Body of pancreas (tissue), 4 donors: Measurements from ENCODE around the gene ANKRD66. TPM values are rescaled to one million over a fixed set of nuclear protein-coding genes. Genes with fewer than 3 reads are reported as not detected.
A peak's percentile ranks its signal among the peaks of the same experiment; 100 is the strongest.

ENCODE experiments used
- ATAC-seq: fragments of 150-250 bp; one replicate; pipeline ENCODE4 v1.9.1; 2016
- DNase-seq, 4 donors: peaks; one replicate each; pipeline ENCODE4 v3.0.0-alpha.2; 2019
- H3K27ac ChIP-seq, 4 donors: fragments of 200-600 bp; sonication (generic); 1 replicate in 3 of 4; 2 replicates in 1 of 4; pipeline versions ENCODE4 v1.5.1 to v1.6.1; 2016 to 2019; ENCODE audit warnings: mild to moderate bottlenecking in 1 of 4, mixed read lengths in 1 of 4, moderate library complexity in 1 of 4
- H3K27me3 ChIP-seq, 2 donors: fragments of 200-600 bp; sonication (generic); one replicate each; pipeline ENCODE4 v1.6.0; 2016; ENCODE audit warnings: mild to moderate bottlenecking in 1 of 2
- H3K36me3 ChIP-seq, 2 donors: fragments of 200-600 bp; sonication (generic); replicated peaks in 1 of 2; 2 replicates each; pipeline ENCODE4 v1.5.1; 2016; ENCODE audit warnings: low read depth in 2 of 2; ENCODE audit not compliant: insufficient read depth in 1 of 2
- H3K4me1 ChIP-seq: fragments of 200-600 bp; sonication (generic); one replicate; pipeline ENCODE4 v1.6.0; 2016
- H3K4me3 ChIP-seq, 2 donors: fragments of 200-600 bp; sonication (generic); 1 replicate in 1 of 2; 2 replicates in 1 of 2; pipeline ENCODE4 v1.5.1; 2016 to 2019
- H3K9me3 ChIP-seq, 3 donors: fragments of 200-600 bp; sonication (generic); 1 replicate in 2 of 3; 2 replicates in 1 of 3; pipeline ENCODE4 v1.5.1; 2016
- POLR2A ChIP-seq, 3 donors: fragments of 450-650 bp; IDR thresholded peaks; one replicate each; pipeline ENCODE4 v1.6.1; 2016; ENCODE audit warnings: antibody characterized with exemption in 3 of 3, mild to moderate bottlenecking in 2 of 3
- WGBS, 2 donors: methylation state at CpG; one replicate each; pipeline ENCODE4 v1.1.5; 2017; 5-methylcytosine and 5-hydroxymethylcytosine counted together
- intact Hi-C: fragments of 100-400 bp; cut with DNase I; formaldehyde crosslinking; loops from one replicate; pipeline ENCODE4 v1.15.1; 2023
- total RNA-seq, 2 donors: library from RNA; depleted of rRNA; stranded (reverse); fragments of >200 nt; gene quantifications; one replicate each; pipeline ENCODE4 v1.1.0, GENCODE V29; 2016
- TF ChIP-seq, protein P1 (sequence below), 7 experiments: fragments of 450-650 bp in 4 of 7; fragments of 200-600 bp in 3 of 7; sonication (generic) in 3 of 7; IDR thresholded peaks; one replicate each; pipeline ENCODE4 v1.5.1; 2016 to 2019; ENCODE audit warnings: antibody characterized with exemption in 7 of 7

Gene ANKRD66
- total RNA-seq, 2 donors from 2014 or later = not detected

DNA sequence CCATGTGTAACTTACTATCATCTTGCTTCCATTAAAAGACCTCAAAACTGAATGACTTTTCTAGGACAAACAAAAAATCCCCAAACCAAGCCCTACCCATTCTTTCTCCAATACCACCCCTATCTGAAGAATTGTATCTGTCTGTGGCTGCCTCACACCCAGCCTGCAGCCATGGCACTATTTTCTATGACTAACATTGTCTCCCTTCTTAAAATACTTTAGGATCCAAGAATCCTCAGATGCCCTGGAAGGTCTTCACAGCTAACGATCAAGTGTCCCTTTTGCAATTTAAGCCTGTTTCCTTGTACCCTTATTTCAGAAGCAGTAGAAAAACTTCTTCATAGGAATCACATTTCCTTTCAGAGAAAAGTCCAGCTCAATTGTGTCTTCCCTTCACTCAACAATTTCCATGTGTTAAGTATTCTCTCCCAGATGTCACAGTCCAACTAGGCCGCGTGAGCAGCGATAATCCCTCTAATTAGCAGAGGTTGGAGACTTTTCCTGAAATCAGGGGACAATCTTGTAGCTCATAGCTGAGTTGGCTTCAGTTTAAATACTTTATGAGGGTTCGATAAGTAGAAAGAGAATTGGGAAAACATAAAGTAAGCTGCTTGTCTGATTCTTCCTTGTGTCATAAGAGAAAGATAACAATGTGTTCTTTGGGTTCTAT, 41.3 kb downstream of the ANKRD66 start:
- H3K36me3 ChIP-seq = no peaks in the 10 kb centered on the region
- no peak for TF ChIP-seq POLR2A (IDR thresholded peaks at IDR 0.05)
- no peak overlapping the region for H3K4me3 ChIP-seq
- no peak for ATAC-seq
- H3K27ac ChIP-seq = no peak overlapping the region
- peaks cover 21% of the 10 kb centered on the region for H3K4me1 ChIP-seq
- WGBS, 2 donors = 95 to 96% methylated on average over 5 of the region's 5 CpGs
- no peaks in the 10 kb centered on the region for H3K27me3 ChIP-seq
- DNase-seq = no peak
- no peaks in the 10 kb centered on the region for H3K9me3 ChIP-seq
- intact Hi-C loops = no loop called here

DNA sequence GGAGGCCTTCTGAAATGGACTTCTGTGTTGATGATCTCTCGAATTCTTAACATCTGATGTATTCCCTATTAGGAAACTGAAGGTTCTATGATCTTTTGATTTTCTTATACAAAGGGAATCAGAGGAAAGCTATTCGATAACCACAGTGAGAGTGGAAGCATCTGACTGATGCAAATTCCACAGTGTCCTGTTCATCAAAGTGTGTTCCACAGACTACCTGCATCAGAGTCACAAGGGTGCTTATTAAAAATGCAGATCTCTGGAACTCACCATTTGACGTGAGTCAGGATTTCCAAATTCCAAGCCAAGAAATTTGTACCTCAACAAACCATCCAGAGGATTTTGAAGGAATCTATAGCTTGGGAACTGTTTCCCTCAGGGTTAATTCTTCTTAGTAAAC, 42.1 kb downstream of the ANKRD66 start:
- Histone ChIP-seq H3K27ac (no peak overlapping the region), H3K4me3 (no peak overlapping the region), H3K36me3 (no peaks in the 10 kb centered on the region), H3K4me1 (peaks cover 21% of the 10 kb centered on the region), H3K9me3 (no peaks in the 10 kb centered on the region), H3K27me3 (no peaks in the 10 kb centered on the region)
- intact Hi-C loops = no loop called here
- DNase-seq (no peak), ATAC-seq (no peak)
- TF ChIP-seq, protein P1, sequence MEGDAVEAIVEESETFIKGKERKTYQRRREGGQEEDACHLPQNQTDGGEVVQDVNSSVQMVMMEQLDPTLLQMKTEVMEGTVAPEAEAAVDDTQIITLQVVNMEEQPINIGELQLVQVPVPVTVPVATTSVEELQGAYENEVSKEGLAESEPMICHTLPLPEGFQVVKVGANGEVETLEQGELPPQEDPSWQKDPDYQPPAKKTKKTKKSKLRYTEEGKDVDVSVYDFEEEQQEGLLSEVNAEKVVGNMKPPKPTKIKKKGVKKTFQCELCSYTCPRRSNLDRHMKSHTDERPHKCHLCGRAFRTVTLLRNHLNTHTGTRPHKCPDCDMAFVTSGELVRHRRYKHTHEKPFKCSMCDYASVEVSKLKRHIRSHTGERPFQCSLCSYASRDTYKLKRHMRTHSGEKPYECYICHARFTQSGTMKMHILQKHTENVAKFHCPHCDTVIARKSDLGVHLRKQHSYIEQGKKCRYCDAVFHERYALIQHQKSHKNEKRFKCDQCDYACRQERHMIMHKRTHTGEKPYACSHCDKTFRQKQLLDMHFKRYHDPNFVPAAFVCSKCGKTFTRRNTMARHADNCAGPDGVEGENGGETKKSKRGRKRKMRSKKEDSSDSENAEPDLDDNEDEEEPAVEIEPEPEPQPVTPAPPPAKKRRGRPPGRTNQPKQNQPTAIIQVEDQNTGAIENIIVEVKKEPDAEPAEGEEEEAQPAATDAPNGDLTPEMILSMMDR (IDR thresholded peaks at IDR 0.05) = no peak
- no peak for TF ChIP-seq POLR2A (IDR thresholded peaks at IDR 0.05)
- WGBS, 2 donors = 91 to 94% methylated on average over 3 of the region's 3 CpGs

DNA sequence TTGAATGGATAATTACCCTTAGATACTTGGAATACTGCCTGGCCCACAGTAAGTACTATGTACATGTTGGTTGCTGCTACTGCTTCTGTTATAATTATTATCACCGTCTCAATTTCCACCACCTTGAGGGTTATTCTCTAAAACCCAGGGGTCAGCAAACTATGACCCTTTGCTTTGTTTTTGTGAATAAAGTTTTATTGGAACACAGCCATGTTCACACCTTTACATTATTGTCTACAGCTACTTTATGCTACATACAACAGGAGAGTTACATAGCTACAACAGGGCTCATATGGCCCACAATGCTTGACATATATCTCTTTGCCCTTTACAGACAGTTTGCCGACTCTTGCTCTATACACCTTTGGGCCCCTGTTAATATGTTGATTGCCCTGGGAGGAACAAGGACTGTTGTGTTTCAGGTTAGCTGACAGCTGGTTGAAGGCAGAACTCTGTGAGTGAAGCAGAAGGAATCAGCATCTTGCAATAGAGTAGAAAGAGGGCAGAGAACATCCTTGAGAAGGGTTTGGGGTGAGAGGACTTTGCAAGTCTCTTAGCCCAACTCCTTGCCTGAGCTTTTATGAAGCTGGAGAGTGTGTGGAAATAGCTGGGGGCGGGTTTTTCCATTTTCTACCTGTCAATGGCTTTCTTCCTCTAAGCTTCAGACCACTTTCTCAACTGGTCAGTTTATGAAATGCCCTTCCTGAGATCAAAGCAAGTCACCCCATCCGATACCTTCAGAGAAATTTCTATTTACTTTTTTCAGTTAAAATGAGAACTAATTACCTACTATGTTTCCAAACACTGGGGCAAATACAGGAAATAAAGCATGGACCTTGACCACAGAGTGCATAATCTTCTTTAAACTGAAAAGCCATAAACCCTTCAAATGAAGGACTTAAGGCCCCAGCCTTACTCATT, 43.0 kb downstream of the ANKRD66 start:
- H3K4me1 ChIP-seq = peaks cover 21% of the 10 kb centered on the region
- no peaks in the 10 kb centered on the region for H3K9me3 ChIP-seq
- intact Hi-C loops = no loop called here
- no peaks in the 10 kb centered on the region for H3K36me3 ChIP-seq
- no peak for DNase-seq
- TF ChIP-seq POLR2A (IDR thresholded peaks at IDR 0.05) = no peak
- TF ChIP-seq, protein P1 (IDR thresholded peaks at IDR 0.05) = no peak
- no peaks in the 10 kb centered on the region for H3K27me3 ChIP-seq
- H3K27ac ChIP-seq = peak overlapping the region in 1 of 4 donors; percentile 28
- H3K4me3 ChIP-seq = no peak overlapping the region
- no peak for ATAC-seq
- WGBS, 2 donors = 60 to 76% methylated on average over 4 of the region's 4 CpGs

DNA sequence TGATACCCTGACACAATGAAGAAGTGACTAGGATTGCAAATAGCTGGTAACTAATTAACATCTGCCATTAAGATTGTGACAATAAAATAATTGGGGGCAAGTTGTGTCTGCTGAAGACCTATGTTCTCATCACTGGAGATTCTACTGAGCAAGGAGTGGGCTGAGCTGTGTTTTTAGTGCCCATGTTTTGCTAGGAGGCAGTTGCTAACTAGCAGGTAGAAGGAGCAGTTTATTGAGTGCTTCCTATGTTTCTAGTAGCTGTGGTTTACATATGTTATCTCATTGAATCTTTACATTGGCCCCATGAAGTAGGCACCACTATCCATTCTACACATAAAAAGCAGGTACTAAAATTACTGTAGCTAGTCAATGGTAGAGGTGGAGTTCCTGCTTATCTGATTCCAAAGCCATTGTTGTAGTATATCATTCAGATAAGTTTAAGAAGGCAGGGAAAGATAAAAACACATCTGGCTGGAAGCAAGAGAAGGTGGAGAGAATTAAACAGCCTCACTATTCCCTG, 43.7 kb downstream of the ANKRD66 start:
- H3K9me3 ChIP-seq = no peaks in the 10 kb centered on the region
- TF ChIP-seq POLR2A (IDR thresholded peaks at IDR 0.05) = no peak
- TF ChIP-seq, protein P1 (IDR thresholded peaks at IDR 0.05) = no peak
- intact Hi-C loops = no loop called here
- H3K4me3 ChIP-seq = no peak overlapping the region
- no peak for DNase-seq
- no peaks in the 10 kb centered on the region for H3K27me3 ChIP-seq
- H3K4me1 ChIP-seq = peaks cover 21% of the 10 kb centered on the region
- H3K27ac ChIP-seq = peak overlapping the region in 1 of 4 donors; percentile 28
- no peaks in the 10 kb centered on the region for H3K36me3 ChIP-seq
- ATAC-seq = no peak

DNA sequence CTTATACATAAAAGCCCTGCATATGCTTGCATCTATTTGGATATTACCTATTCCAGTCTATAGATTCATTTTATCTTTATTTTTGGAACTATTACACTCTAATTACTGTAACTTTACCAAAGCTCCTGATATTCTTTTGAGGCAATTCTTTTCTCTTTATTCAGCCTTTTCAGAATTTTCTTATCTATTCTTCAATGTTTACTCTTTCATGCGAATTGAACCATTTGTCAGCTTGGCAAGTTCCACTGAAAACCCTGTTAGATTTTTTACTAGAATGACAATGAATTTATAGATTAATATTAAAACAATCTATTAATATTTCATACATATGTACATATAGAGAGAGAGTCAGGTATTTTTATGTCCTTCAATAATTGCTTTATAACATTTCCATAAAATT, 45.9 kb downstream of the ANKRD66 start:
- H3K27me3 ChIP-seq = no peaks in the 10 kb centered on the region
- no peak overlapping the region for H3K4me3 ChIP-seq
- H3K36me3 ChIP-seq = no peaks in the 10 kb centered on the region
- ATAC-seq (peak; percentile 68), DNase-seq (peak in 1 of 4 donors; percentile 11)
- H3K9me3 ChIP-seq = no peaks in the 10 kb centered on the region
- peak overlapping the region in 1 of 4 donors; percentile 34 for H3K27ac ChIP-seq
- H3K4me1 ChIP-seq = peaks cover 21% of the 10 kb centered on the region
- 7 to 19% methylated on average over 1 of the region's 1 CpG for WGBS, 2 donors
- intact Hi-C loops = no loop called here
- TF ChIP-seq, protein P1 (IDR thresholded peaks at IDR 0.05) = no peak
- no peak for TF ChIP-seq POLR2A (IDR thresholded peaks at IDR 0.05)
